22Rv1 (cell line): Measurements from ENCODE around the gene IFIT1B.

Experiments
- H3K27ac ChIP-seq: fragments of 450-650 bp; 2 replicates; pipeline ENCODE4 v1.5.1; 2017
- CTCF ChIP-seq: fragments of 450-650 bp; IDR thresholded peaks from 2 replicates; pipeline ENCODE4 v1.5.1; 2017; ENCODE audit warnings: mild to moderate bottlenecking
- ZFX ChIP-seq: fragments of 450-650 bp; IDR thresholded peaks from 2 replicates; pipeline ENCODE4 v1.6.1; 2017; ENCODE audit warnings: antibody characterized with exemption, borderline replicate concordance

Gene IFIT1B

GRCh38 chr10:89427629-89428028 lies 49.8 kb downstream of the IFIT1B start:
- H3K27ac ChIP-seq: no peak overlapping the region
- no peak for TF ChIP-seq CTCF
- no peak for TF ChIP-seq ZFX

- no peak overlapping the region for H3K27ac ChIP-seq
- TF ChIP-seq CTCF (no peak), ZFX (no peak)
Measured at GRCh38 chr10:89428877-89429276, 51.0 kb downstream of the IFIT1B start.

DNA sequence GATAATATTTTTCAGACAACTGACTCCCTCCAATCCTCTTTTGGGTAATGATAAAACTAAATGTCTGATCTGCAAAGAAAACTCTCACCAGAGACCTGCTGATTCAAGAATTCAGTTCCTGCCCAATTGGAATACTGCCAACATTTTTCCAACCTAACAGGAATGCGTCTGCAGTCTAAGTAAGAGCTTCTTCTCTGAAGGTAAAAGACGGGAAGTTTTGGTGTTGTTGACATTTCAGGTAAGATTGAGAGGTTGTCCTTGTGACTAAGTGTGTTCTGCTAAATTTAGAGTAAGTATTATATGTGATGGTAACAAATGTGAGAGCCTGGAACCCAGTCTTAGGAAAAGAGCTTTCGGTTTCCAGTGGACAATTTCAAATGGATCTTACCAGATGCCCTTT lies 54.1 kb downstream of the IFIT1B start:
- no peak overlapping the region for H3K27ac ChIP-seq
- TF ChIP-seq ZFX: no peak
- TF ChIP-seq CTCF: no peak
